Upper lobe of left lung (tissue), 4 donors: ENCODE data around the gene ST3GAL2.

Experiments
- POLR2A ChIP-seq, 4 donors: fragments of 450-650 bp; IDR thresholded peaks; one replicate each; pipeline ENCODE4 v1.5.1; 2016 to 2017; ENCODE audit warnings: antibody characterized with exemption in 4 of 4, mild to moderate bottlenecking in 2 of 4
- POLR2AphosphoS5 ChIP-seq, 2 donors: sonication (generic); formaldehyde crosslinking; IDR thresholded peaks; one replicate each; pipeline ENCODE4 v1.5.1; 2017; ENCODE audit warnings: antibody characterized with exemption in 2 of 2

DNA sequence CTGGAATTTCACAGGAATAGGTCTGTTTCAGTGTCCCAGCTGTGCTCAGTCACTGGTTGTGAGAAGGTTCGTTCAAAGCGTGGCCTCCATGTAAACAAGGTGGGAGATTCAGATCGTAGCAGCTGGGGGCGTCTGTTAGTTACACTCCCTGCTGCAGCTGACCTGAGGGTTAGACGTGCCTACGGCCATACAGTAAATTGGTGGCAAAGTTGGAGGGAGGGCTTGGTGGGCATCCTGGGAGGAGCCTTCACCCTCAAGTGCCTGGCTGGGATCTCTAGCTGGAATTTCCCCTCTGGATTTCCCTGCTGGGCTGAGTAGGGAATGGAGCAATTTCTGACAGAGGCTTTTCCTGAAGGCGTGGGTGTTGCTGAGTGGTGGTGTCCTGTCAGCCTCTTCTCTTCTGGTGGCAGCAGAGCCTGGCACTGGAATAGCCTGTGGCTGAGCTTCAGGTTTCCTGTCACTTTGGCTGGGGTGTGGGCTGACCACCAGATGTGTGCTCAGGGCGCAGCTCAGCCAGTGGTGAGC lies 21.9 kb upstream of the ST3GAL2 start:
- TF ChIP-seq POLR2AphosphoS5 (IDR thresholded peaks at IDR 0.05) = peak in 1 of 2 donors; percentile 8
- no peak for TF ChIP-seq POLR2A (IDR thresholded peaks at IDR 0.05)
